Osteoblast (primary cell): ENCODE measurements around the gene UBE2E2. TPM values are rescaled to one million over a fixed set of nuclear protein-coding genes. Genes with fewer than 3 reads are reported as not detected.

Source experiments
- DNase-seq: peaks from one replicate; pipeline ENCODE4 v3.0.0; 2011; ENCODE audit warnings: low spot score, mixed read lengths; ENCODE audit not compliant: insufficient read length; ENCODE audit errors: missing footprints
- H2AFZ ChIP-seq: 2 replicates; pipeline ENCODE4 v1.6.0; 2011; ENCODE audit warnings: mild to moderate bottlenecking, low read length
- H3K27ac ChIP-seq: 2 replicates; pipeline ENCODE4 v1.5.1; 2011; ENCODE audit warnings: mild to moderate bottlenecking, low read depth, low read length, moderate library complexity
- H3K27me3 ChIP-seq: 2 replicates; pipeline ENCODE4 v1.6.0; 2012; ENCODE audit warnings: mild to moderate bottlenecking, control low read depth, inconsistent platforms, low read length, moderate library complexity; ENCODE audit not compliant: insufficient read depth
- H3K36me3 ChIP-seq: 2 replicates; pipeline ENCODE4 v1.5.1; 2011; ENCODE audit warnings: mild to moderate bottlenecking, low read length, control low read depth, moderate library complexity; ENCODE audit not compliant: insufficient read depth
- H3K4me1 ChIP-seq: 2 replicates; pipeline ENCODE4 v1.5.1; 2011; ENCODE audit warnings: mild to moderate bottlenecking, low read length, control low read depth, moderate library complexity; ENCODE audit not compliant: insufficient read depth
- H3K4me2 ChIP-seq: 2 replicates; pipeline ENCODE4 v1.6.0; 2011; ENCODE audit warnings: mild to moderate bottlenecking, low read length; ENCODE audit not compliant: insufficient read depth
- H3K4me3 ChIP-seq: fragments of 200-600 bp; sonication (generic); 3 replicates; pipeline ENCODE4 v1.5.1; 2012; ENCODE audit warnings: mild to moderate bottlenecking, low read length, inconsistent platforms; ENCODE audit not compliant: insufficient read depth
- H3K79me2 ChIP-seq: 2 replicates; pipeline ENCODE4 v1.6.0; 2012; ENCODE audit warnings: mild to moderate bottlenecking, low read length, control low read depth, inconsistent platforms; ENCODE audit not compliant: insufficient read depth
- H3K9me3 ChIP-seq: 2 replicates; pipeline ENCODE4 v1.5.1; 2011; ENCODE audit warnings: low read depth, low read length, control low read depth
- H4K20me1 ChIP-seq: 2 replicates; pipeline ENCODE4 v1.6.0; 2012; ENCODE audit warnings: mild to moderate bottlenecking, low read length, control low read depth; ENCODE audit not compliant: insufficient read depth
- total RNA-seq: library from RNA; depleted of rRNA; stranded (reverse); fragments of >200 nt; gene quantifications from 2 replicates; pipeline ENCODE4 v1.2.3, GENCODE V29; 2012
- TF ChIP-seq, protein P1 (sequence below): IDR thresholded peaks from 2 replicates; pipeline ENCODE4 v1.5.1; 2011; ENCODE audit warnings: mild to moderate bottlenecking, low read depth, low read length, moderate library complexity; ENCODE audit errors: extremely low read depth

UBE2E2 gene
- total RNA-seq, 1 donor = 49.6 TPM

DNA sequence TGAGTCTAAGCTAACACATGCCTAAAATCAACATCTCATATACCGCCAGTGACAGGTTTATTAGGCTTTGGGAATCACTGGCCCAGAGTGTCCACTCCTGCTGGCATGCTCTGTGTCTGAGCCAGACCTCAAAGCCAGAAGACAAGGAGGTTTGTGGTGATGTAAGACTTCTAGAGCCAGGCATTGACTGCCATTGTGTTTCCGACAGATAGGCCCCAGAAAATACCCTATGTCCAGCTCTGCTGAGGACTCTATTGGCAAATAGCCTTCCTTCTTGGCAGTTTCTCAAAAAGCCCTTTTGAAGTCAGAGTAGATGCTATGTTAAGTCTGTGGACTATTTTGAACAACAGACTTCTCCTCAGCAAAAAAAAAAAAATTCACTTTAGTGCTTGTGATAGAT is 420.7 kb downstream of the UBE2E2 start:
- Histone ChIP-seq H3K79me2 (no peaks in the 10 kb centered on the region), H3K9me3 (no peaks in the 10 kb centered on the region), H3K27ac (no peak overlapping the region), H3K36me3 (no peaks in the 10 kb centered on the region), H2AFZ (no peak overlapping the region), H3K4me2 (no peak overlapping the region), H4K20me1 (no peaks in the 10 kb centered on the region), H3K4me3 (no peak overlapping the region), H3K27me3 (no peaks in the 10 kb centered on the region), H3K4me1 (peaks cover under 1% of the 10 kb centered on the region)
- TF ChIP-seq, protein P1, sequence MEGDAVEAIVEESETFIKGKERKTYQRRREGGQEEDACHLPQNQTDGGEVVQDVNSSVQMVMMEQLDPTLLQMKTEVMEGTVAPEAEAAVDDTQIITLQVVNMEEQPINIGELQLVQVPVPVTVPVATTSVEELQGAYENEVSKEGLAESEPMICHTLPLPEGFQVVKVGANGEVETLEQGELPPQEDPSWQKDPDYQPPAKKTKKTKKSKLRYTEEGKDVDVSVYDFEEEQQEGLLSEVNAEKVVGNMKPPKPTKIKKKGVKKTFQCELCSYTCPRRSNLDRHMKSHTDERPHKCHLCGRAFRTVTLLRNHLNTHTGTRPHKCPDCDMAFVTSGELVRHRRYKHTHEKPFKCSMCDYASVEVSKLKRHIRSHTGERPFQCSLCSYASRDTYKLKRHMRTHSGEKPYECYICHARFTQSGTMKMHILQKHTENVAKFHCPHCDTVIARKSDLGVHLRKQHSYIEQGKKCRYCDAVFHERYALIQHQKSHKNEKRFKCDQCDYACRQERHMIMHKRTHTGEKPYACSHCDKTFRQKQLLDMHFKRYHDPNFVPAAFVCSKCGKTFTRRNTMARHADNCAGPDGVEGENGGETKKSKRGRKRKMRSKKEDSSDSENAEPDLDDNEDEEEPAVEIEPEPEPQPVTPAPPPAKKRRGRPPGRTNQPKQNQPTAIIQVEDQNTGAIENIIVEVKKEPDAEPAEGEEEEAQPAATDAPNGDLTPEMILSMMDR = no peak
- DNase-seq = no peak

GRCh38 chr3:23624305-23624704 is 421.2 kb downstream of the UBE2E2 start:
- no peaks in the 10 kb centered on the region for H3K9me3 ChIP-seq
- peaks cover 5% of the 10 kb centered on the region for H3K4me1 ChIP-seq
- no peaks in the 10 kb centered on the region for H3K79me2 ChIP-seq
- no peaks in the 10 kb centered on the region for H3K27me3 ChIP-seq
- H3K4me2 ChIP-seq = no peak overlapping the region
- no peak overlapping the region for H3K4me3 ChIP-seq
- H2AFZ ChIP-seq = no peak overlapping the region
- H4K20me1 ChIP-seq = no peaks in the 10 kb centered on the region
- TF ChIP-seq, protein P1 = no peak
- no peak for DNase-seq
- no peak overlapping the region for H3K27ac ChIP-seq
- no peaks in the 10 kb centered on the region for H3K36me3 ChIP-seq

DNA sequence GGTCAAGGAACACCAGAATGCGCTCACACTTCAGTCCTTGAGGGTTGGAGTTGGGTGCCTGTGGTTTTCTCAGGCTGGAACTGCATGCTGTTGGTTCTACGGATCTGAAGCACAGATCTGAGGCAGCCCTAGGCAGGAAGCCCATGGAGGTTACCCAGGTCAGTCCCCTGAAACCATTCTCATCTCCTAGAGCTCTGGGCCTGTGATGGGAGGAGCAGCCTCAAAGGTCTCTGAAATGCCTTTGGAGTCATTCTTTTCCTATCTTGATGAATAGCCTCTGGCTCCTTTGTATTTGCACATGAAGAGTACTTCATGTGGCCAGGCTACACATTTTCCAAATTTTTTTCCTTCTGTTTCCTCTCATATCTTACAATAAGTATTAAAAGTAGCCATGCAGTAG is 423.3 kb downstream of the UBE2E2 start:
- TF ChIP-seq, protein P1 = no peak
- no peaks in the 10 kb centered on the region for H3K27me3 ChIP-seq
- DNase-seq = no peak

GRCh38 chr3:23629181-23629894 is 426.2 kb downstream of the UBE2E2 start:
- no peaks in the 10 kb centered on the region for H4K20me1 ChIP-seq
- H3K79me2 ChIP-seq = no peaks in the 10 kb centered on the region
- H3K9me3 ChIP-seq = no peaks in the 10 kb centered on the region
- peak overlapping the region; percentile 31 for H3K4me2 ChIP-seq
- no peak overlapping the region for H3K27ac ChIP-seq
- peaks cover 2% of the 10 kb centered on the region for H3K27me3 ChIP-seq
- TF ChIP-seq, protein P1 = no peak
- no peak overlapping the region for H3K4me3 ChIP-seq
- DNase-seq = no peak
- no peak overlapping the region for H2AFZ ChIP-seq
- H3K4me1 ChIP-seq = peaks cover 8% of the 10 kb centered on the region
- no peaks in the 10 kb centered on the region for H3K36me3 ChIP-seq

More for the DNA sequence above, 423.3 kb downstream of the UBE2E2 start:
- no peak overlapping the region for H2AFZ ChIP-seq
- H3K36me3 ChIP-seq = no peaks in the 10 kb centered on the region
- H3K4me2 ChIP-seq = no peak overlapping the region
- H3K79me2 ChIP-seq = no peaks in the 10 kb centered on the region
- no peak overlapping the region for H3K4me3 ChIP-seq
- H4K20me1 ChIP-seq = no peaks in the 10 kb centered on the region
- peaks cover 8% of the 10 kb centered on the region for H3K4me1 ChIP-seq
- H3K27ac ChIP-seq = no peak overlapping the region
- H3K9me3 ChIP-seq = no peaks in the 10 kb centered on the region
